G401 (cell line): ENCODE measurements around the gene P2RY14. TPM values are rescaled to one million over a fixed set of nuclear protein-coding genes. Genes with fewer than 3 reads are reported as not detected.

Experiments
- DNase-seq: peaks from one replicate; pipeline ENCODE4 v3.0.0-alpha.2; 2015; ENCODE audit warnings: low spot score
- in situ Hi-C: cut with HindIII; loops from 2 replicates; pipeline ENCODE4 v1.10.0; 2016; ENCODE audit warnings: low sequenced_read_pairs, mixed read lengths
- total RNA-seq: library from RNA; depleted of rRNA; stranded (reverse); fragments of >200 nt; shearing (Covaris generic); gene quantifications from 2 replicates; pipeline ENCODE4 v1.2.3, GENCODE V29; 2014

P2RY14 gene
- total RNA-seq, 1 experiment from 2014 or later: not detected

- in situ Hi-C loops: no loop called here
- DNase-seq: no peak
Observed at GRCh38 chr3:151226825-151227224, 51.5 kb downstream of the P2RY14 start.

GRCh38 chr3:151226088-151226563 is 52.2 kb downstream of the P2RY14 start:
- in situ Hi-C loops: no loop called here
- no peak for DNase-seq

- in situ Hi-C loops: no loop called here
- DNase-seq: no peak
Observed at GRCh38 chr3:151225040-151225975, 53.0 kb downstream of the P2RY14 start.

- no peak for DNase-seq
- in situ Hi-C loops: no loop called here
Observed at GRCh38 chr3:151224268-151224866, 54.0 kb downstream of the P2RY14 start.

- no peak for DNase-seq
- in situ Hi-C loops: no loop called here
Observed at GRCh38 chr3:151219056-151219455, 59.3 kb downstream of the P2RY14 start.

- no peak for DNase-seq
- in situ Hi-C loops: no loop called here
Observed at GRCh38 chr3:151218136-151218535, 60.2 kb downstream of the P2RY14 start.

- no peak for DNase-seq
- in situ Hi-C loops: no loop called here
Observed at GRCh38 chr3:151216641-151217607, 61.4 kb downstream of the P2RY14 start.

GRCh38 chr3:151214459-151214858 is 63.9 kb downstream of the P2RY14 start:
- in situ Hi-C loops: no loop called here
- DNase-seq: no peak

GRCh38 chr3:151213881-151214280 is 64.5 kb downstream of the P2RY14 start:
- no peak for DNase-seq
- in situ Hi-C loops: no loop called here

- in situ Hi-C loops: no loop called here
- DNase-seq: no peak
Observed at GRCh38 chr3:151213151-151213550, 65.2 kb downstream of the P2RY14 start.

- in situ Hi-C loops: no loop called here
- no peak for DNase-seq
Observed at GRCh38 chr3:151210676-151211381, 67.5 kb downstream of the P2RY14 start.

- in situ Hi-C loops: no loop called here
- DNase-seq: no peak
Observed at GRCh38 chr3:151209654-151210053, 68.7 kb downstream of the P2RY14 start.

GRCh38 chr3:151206201-151206600 is 72.1 kb downstream of the P2RY14 start:
- in situ Hi-C loops: no loop called here
- DNase-seq: no peak

- no peak for DNase-seq
- in situ Hi-C loops: no loop called here
Observed at GRCh38 chr3:151205482-151205881, 72.9 kb downstream of the P2RY14 start.

- in situ Hi-C loops: no loop called here
- DNase-seq: no peak
Observed at GRCh38 chr3:151204530-151205402, 73.6 kb downstream of the P2RY14 start.

GRCh38 chr3:151203051-151203420 is 75.3 kb downstream of the P2RY14 start, which contains the start of gene GPR171:
GPR171 (minus strand) TSS chr3:151203216; CDS start chr3:151199386, 3,830 bp downstream.
- in situ Hi-C loops: no loop called here
- DNase-seq: no peak

GRCh38 chr3:151201051-151201730 is 77.2 kb downstream of the P2RY14 start:
- in situ Hi-C loops: no loop called here
- no peak for DNase-seq
